PC-3 (cell line): ENCODE data around the gene SLC35G4. TPM values are rescaled to one million over a fixed set of nuclear protein-coding genes. Genes with fewer than 3 reads are reported as not detected.

Experiments used
- ATAC-seq: fragments of 200-7000 bp; cut with Tn5 transposase; 2 replicates; pipeline ENCODE4 v1.9.1; 2020; ENCODE audit warnings: mild to moderate bottlenecking, moderate library complexity
- BruUV-seq: library from RNA; stranded (reverse); fragments of 400-500 nt; replicated peaks from 2 replicates; lab custom pipeline; 2021; lab: Mats Ljungman, UMichigan
- CTCF ChIA-PET: fragments of 300-600 bp; sonication (Branson Sonifier 250); formaldehyde crosslinking; loops from one replicate; lab custom pipeline; 2022; ENCODE audit warnings: antibody characterized with exemption; lab: Charles Lee
- POLR2A ChIA-PET: fragments of 300-600 bp; sonication (Branson Sonifier 250); formaldehyde crosslinking; loops from one replicate; lab custom pipeline; 2022; ENCODE audit warnings: antibody characterized with exemption; ENCODE audit not compliant: unreplicated experiment; lab: Charles Lee
- DNase-seq: peaks from one replicate; pipeline ENCODE4 v3.0.0-alpha.2; 2015
- H2AFZ ChIP-seq: fragments of 300-600 bp; sonication (generic); 2 replicates; pipeline ENCODE4 v1.6.0; 2016; ENCODE audit warnings: antibody characterized with exemption, low read length
- H3F3A ChIP-seq: fragments of 300-600 bp; sonication (generic); one replicate; pipeline ENCODE4 v1.6.0; 2017; ENCODE audit warnings: antibody characterized with exemption, low read length, control low read depth, mild to moderate bottlenecking; ENCODE audit not compliant: unreplicated experiment
- H3K27ac ChIP-seq: fragments of 300-600 bp; sonication (generic); 2 replicates; pipeline ENCODE4 v1.5.1; 2016; ENCODE audit warnings: mild to moderate bottlenecking, low read length
- H3K27me3 ChIP-seq: fragments of 300-600 bp; sonication (generic); 2 replicates; pipeline ENCODE4 v1.6.1; 2016; ENCODE audit warnings: low read length, mixed read lengths
- H3K36me3 ChIP-seq: fragments of 300-600 bp; sonication (generic); 2 replicates; pipeline ENCODE4 v1.6.1; 2016; ENCODE audit warnings: low read depth, mixed run types, low read length, mixed read lengths
- H3K4me1 ChIP-seq: fragments of 300-600 bp; sonication (generic); 2 replicates; pipeline ENCODE4 v1.5.1; 2016; ENCODE audit warnings: low read length; ENCODE audit not compliant: insufficient read depth
- H3K4me2 ChIP-seq: fragments of 300-600 bp; sonication (generic); 2 replicates; pipeline ENCODE4 v1.6.0; 2016; ENCODE audit warnings: low read length
- H3K4me3 ChIP-seq: fragments of 300-600 bp; sonication (generic); 2 replicates; pipeline ENCODE4 v1.5.1; 2016; ENCODE audit warnings: mild to moderate bottlenecking, low read length, mixed read lengths
- H3K79me2 ChIP-seq: fragments of 300-600 bp; sonication (generic); 2 replicates; pipeline ENCODE4 v1.6.1; 2017; ENCODE audit warnings: low read length, mixed read lengths
- H3K9ac ChIP-seq: fragments of 300-600 bp; sonication (generic); 2 replicates; pipeline ENCODE4 v1.6.0; 2016; ENCODE audit warnings: mild to moderate bottlenecking, low read length
- H3K9me2 ChIP-seq: fragments of 300-600 bp; sonication (generic); replicated peaks from 2 replicates; pipeline ENCODE4 v1.6.1; 2016; ENCODE audit warnings: mixed run types, low read length, mixed read lengths
- H3K9me3 ChIP-seq: fragments of 300-600 bp; sonication (generic); 2 replicates; pipeline ENCODE4 v1.6.1; 2016; ENCODE audit warnings: low read length, mixed read lengths
- H4K20me1 ChIP-seq: fragments of 300-600 bp; sonication (generic); 2 replicates; pipeline ENCODE4 v1.6.1; 2016; ENCODE audit warnings: low read length, mixed read lengths
- CTCF ChIP-seq: fragments of 300-600 bp; sonication (generic); conservative IDR thresholded peaks from 2 replicates; pipeline ENCODE4 v1.5.1; 2017; ENCODE audit warnings: antibody characterized with exemption, low read depth, mild to moderate bottlenecking, low read length
- EZH2 ChIP-seq: fragments of 300-600 bp; sonication (generic); IDR thresholded peaks from one replicate; pipeline ENCODE4 v1.6.1; 2017; ENCODE audit warnings: antibody characterized with exemption, mild to moderate bottlenecking, low read length; ENCODE audit not compliant: unreplicated experiment
- EZH2phosphoT487 ChIP-seq: fragments of 300-600 bp; sonication (generic); IDR thresholded peaks from 2 replicates; pipeline ENCODE4 v1.6.1; 2018; ENCODE audit warnings: mild to moderate bottlenecking, antibody characterized with exemption, low read length, borderline replicate concordance
- intact Hi-C: fragments of 100-400 bp; cut with micrococcal nuclease; formaldehyde crosslinking; loops from 2 replicates; pipeline ENCODE4 v1.9.0; 2023
- total RNA-seq: library from RNA; depleted of rRNA; stranded (reverse); fragments of >200 nt; gene quantifications from 2 replicates; pipeline ENCODE4 v1.2.3, GENCODE V29; 2014

SLC35G4 gene
- total RNA-seq, 1 experiment from 2014 or later, result not detected

GRCh38 chr18:11577271-11578112 is 31.9 kb upstream of the SLC35G4 start:
- no peak overlapping the region for H2AFZ ChIP-seq
- H3K9me3 ChIP-seq, result no peaks in the 10 kb centered on the region
- H3K4me2 ChIP-seq, result no peak overlapping the region
- no peaks in the 10 kb centered on the region for H3K4me1 ChIP-seq
- ATAC-seq, result no peak
- POLR2A ChIA-PET, result no interaction called here
- no peaks in the 10 kb centered on the region for H3K36me3 ChIP-seq
- H4K20me1 ChIP-seq, result no peaks in the 10 kb centered on the region
- H3K27ac ChIP-seq, result no peak overlapping the region
- DNase-seq, result no peak
- no peaks in the 10 kb centered on the region for H3F3A ChIP-seq
- H3K4me3 ChIP-seq, result no peak overlapping the region
- no peak overlapping the region for H3K9ac ChIP-seq
- BruUV-seq, result no TSS peak
- H3K79me2 ChIP-seq, result no peaks in the 10 kb centered on the region
- no peak for TF ChIP-seq EZH2
- no peak for TF ChIP-seq EZH2phosphoT487
- no peak for TF ChIP-seq CTCF
- H3K9me2 ChIP-seq, result no peaks in the 10 kb centered on the region
- peaks cover 84% of the 10 kb centered on the region for H3K27me3 ChIP-seq
- intact Hi-C loops, result no loop called here
- CTCF ChIA-PET, result no interaction called here

- POLR2A ChIA-PET, result no interaction called here
These were observed 30.6 kb upstream of the SLC35G4 start for GRCh38 chr18:11578799-11579198.

GRCh38 chr18:11579916-11580315 is 29.5 kb upstream of the SLC35G4 start:
- BruUV-seq, result no TSS peak
- H3K9ac ChIP-seq, result no peak overlapping the region
- no peak overlapping the region for H2AFZ ChIP-seq
- no peaks in the 10 kb centered on the region for H3K4me1 ChIP-seq
- no peaks in the 10 kb centered on the region for H4K20me1 ChIP-seq
- peaks cover 85% of the 10 kb centered on the region for H3K27me3 ChIP-seq
- H3F3A ChIP-seq, result no peaks in the 10 kb centered on the region
- intact Hi-C loops, result no loop called here
- H3K9me2 ChIP-seq, result no peaks in the 10 kb centered on the region
- TF ChIP-seq CTCF (no peak), EZH2phosphoT487 (no peak), EZH2 (no peak)
- no peak overlapping the region for H3K4me3 ChIP-seq
- ChIA-PET CTCF (no interaction called here), POLR2A (no interaction called here)
- no peak overlapping the region for H3K4me2 ChIP-seq
- H3K9me3 ChIP-seq, result no peaks in the 10 kb centered on the region
- DNase-seq, result no peak
- no peaks in the 10 kb centered on the region for H3K79me2 ChIP-seq
- no peaks in the 10 kb centered on the region for H3K36me3 ChIP-seq
- no peak for ATAC-seq
- no peak overlapping the region for H3K27ac ChIP-seq

More at GRCh38 chr18:11578799-11579198, 30.6 kb upstream of the SLC35G4 start:
- no peaks in the 10 kb centered on the region for H3K9me2 ChIP-seq
- H4K20me1 ChIP-seq, result no peaks in the 10 kb centered on the region
- no peak overlapping the region for H3K9ac ChIP-seq
- BruUV-seq, result no TSS peak
- H3K27ac ChIP-seq, result no peak overlapping the region
- H3K36me3 ChIP-seq, result no peaks in the 10 kb centered on the region
- TF ChIP-seq EZH2phosphoT487 (no peak), EZH2 (no peak)
- DNase-seq, result no peak
- CTCF ChIA-PET, result no interaction called here
- no peaks in the 10 kb centered on the region for H3K4me1 ChIP-seq
- no peak overlapping the region for H3K4me3 ChIP-seq
- H3K9me3 ChIP-seq, result no peaks in the 10 kb centered on the region
- no peaks in the 10 kb centered on the region for H3F3A ChIP-seq
- no peaks in the 10 kb centered on the region for H3K79me2 ChIP-seq
- ATAC-seq, result no peak
- H3K4me2 ChIP-seq, result no peak overlapping the region
- H2AFZ ChIP-seq, result no peak overlapping the region
- H3K27me3 ChIP-seq, result peaks cover 84% of the 10 kb centered on the region
- intact Hi-C loops, result no loop called here
